ENCODE data around the gene GATAD2B.

GATAD2B gene

GRCh38 chr1:153778824-153779519, 143.8 kb downstream of the GATAD2B start:
- Histone ChIP-seq H3K4me3 (ENCODE audit: control insufficient read depth in 1 of 7, extremely low read depth in 1 of 7, insufficient read depth in 4 of 7, low read depth in 2 of 7, low read length in 6 of 7) (no peak overlapping the region), H3K27ac (ENCODE audit: insufficient read depth in 1 of 2, low read depth in 1 of 2, low read length in 2 of 2, poor library complexity in 1 of 2, severe bottlenecking in 2 of 2) (no peak overlapping the region), H3K4me1 (ENCODE audit: control extremely low read depth in 1 of 4, control insufficient read depth in 4 of 4, insufficient read depth in 4 of 4, low read length in 3 of 4) (peaks cover 5 to 36% (median 33%) of the 10 kb centered on the region in 4 experiments), H3K9me3 (ENCODE audit: control extremely low read depth in 1 of 5, control insufficient read depth in 4 of 5, insufficient read depth in 2 of 5, low read depth in 1 of 5, low read length in 4 of 5) (no peaks in the 10 kb centered on the region), H3K27me3 (replicated peaks in 2 of 5; ENCODE audit: control insufficient read depth in 4 of 5, insufficient read depth in 5 of 5, low read length in 4 of 5) (no peaks in the 10 kb centered on the region), H3K36me3 (ENCODE audit: control insufficient read depth in 4 of 4, insufficient read depth in 4 of 4, low read length in 3 of 4) (peaks cover 0 to 5% (median under 1%) of the 10 kb centered on the region in 4 experiments)
- DNase-seq, result no peak
- CTCF ChIA-PET, result interaction anchor here (0.7 to 1.1 kb wide), 2 partner anchors 93 to 207 kb away, joined by 3 read pairs; partner anchors contain the start of gene RAB13
- POLR2A ChIA-PET, result no interaction called here
- WGBS (ENCODE audit: insufficient coverage), result over 99% methylated on average over 17 of the region's 18 CpGs

GRCh38 chr1:153778051-153778823, 144.5 kb downstream of the GATAD2B start:
- Histone ChIP-seq H3K4me1 (ENCODE audit: control extremely low read depth in 1 of 4, control insufficient read depth in 4 of 4, insufficient read depth in 4 of 4, low read length in 3 of 4) (peaks cover 5 to 39% (median 36%) of the 10 kb centered on the region in 4 experiments), H3K9me3 (ENCODE audit: control extremely low read depth in 1 of 5, control insufficient read depth in 4 of 5, insufficient read depth in 2 of 5, low read depth in 1 of 5, low read length in 4 of 5) (no peaks in the 10 kb centered on the region), H3K4me3 (ENCODE audit: control insufficient read depth in 1 of 7, extremely low read depth in 1 of 7, insufficient read depth in 4 of 7, low read depth in 2 of 7, low read length in 6 of 7) (no peak overlapping the region), H3K27ac (ENCODE audit: insufficient read depth in 1 of 2, low read depth in 1 of 2, low read length in 2 of 2, poor library complexity in 1 of 2, severe bottlenecking in 2 of 2) (no peak overlapping the region), H3K36me3 (ENCODE audit: control insufficient read depth in 4 of 4, insufficient read depth in 4 of 4, low read length in 3 of 4) (peaks cover 0 to 9% (median 4%) of the 10 kb centered on the region in 4 experiments), H3K27me3 (replicated peaks in 2 of 5; ENCODE audit: control insufficient read depth in 4 of 5, insufficient read depth in 5 of 5, low read length in 4 of 5) (no peaks in the 10 kb centered on the region)
- no peak for DNase-seq
- CTCF ChIA-PET, result interaction anchor here (0.7 to 1.1 kb wide), 2 partner anchors 94 to 208 kb away, joined by 3 read pairs; partner anchors contain the start of gene RAB13
- POLR2A ChIA-PET, result no interaction called here
- 98% methylated on average over 13 of the region's 22 CpGs for WGBS (ENCODE audit: insufficient coverage)

- peaks cover under 1 to 39% (median 33%) of the 10 kb centered on the region in 4 experiments for H3K4me1 ChIP-seq (ENCODE audit: control extremely low read depth in 1 of 4, control insufficient read depth in 4 of 4, insufficient read depth in 4 of 4, low read length in 3 of 4)
- no peaks in the 10 kb centered on the region for H3K27me3 ChIP-seq (replicated peaks in 2 of 5; ENCODE audit: control insufficient read depth in 4 of 5, insufficient read depth in 5 of 5, low read length in 4 of 5)
- WGBS (ENCODE audit: insufficient coverage), result 98% methylated on average over 6 of the region's 7 CpGs
- H3K4me3 ChIP-seq (ENCODE audit: control insufficient read depth in 1 of 7, extremely low read depth in 1 of 7, insufficient read depth in 4 of 7, low read depth in 2 of 7, low read length in 6 of 7), result no peak overlapping the region
- H3K27ac ChIP-seq (ENCODE audit: insufficient read depth in 1 of 2, low read depth in 1 of 2, low read length in 2 of 2, poor library complexity in 1 of 2, severe bottlenecking in 2 of 2), result no peak overlapping the region
- DNase-seq, result no peak
- POLR2A ChIA-PET, result no interaction called here
- CTCF ChIA-PET, result no interaction called here
- no peaks in the 10 kb centered on the region for H3K9me3 ChIP-seq (ENCODE audit: control extremely low read depth in 1 of 5, control insufficient read depth in 4 of 5, insufficient read depth in 2 of 5, low read depth in 1 of 5, low read length in 4 of 5)
- H3K36me3 ChIP-seq (ENCODE audit: control insufficient read depth in 4 of 4, insufficient read depth in 4 of 4, low read length in 3 of 4), result peaks cover 0 to 14% (median 10%) of the 10 kb centered on the region in 4 experiments
Measured at GRCh38 chr1:153777648-153778047, 145.1 kb downstream of the GATAD2B start.

- no peak for DNase-seq
- H3K4me3 ChIP-seq (ENCODE audit: control insufficient read depth in 1 of 7, extremely low read depth in 1 of 7, insufficient read depth in 4 of 7, low read depth in 2 of 7, low read length in 6 of 7), result peak overlapping the region in 1 of 7 experiments; percentile 89
- peaks cover 0 to 40% (median 34%) of the 10 kb centered on the region in 4 experiments for H3K4me1 ChIP-seq (ENCODE audit: control extremely low read depth in 1 of 4, control insufficient read depth in 4 of 4, insufficient read depth in 4 of 4, low read length in 3 of 4)
- no peaks in the 10 kb centered on the region for H3K9me3 ChIP-seq (ENCODE audit: control extremely low read depth in 1 of 5, control insufficient read depth in 4 of 5, insufficient read depth in 2 of 5, low read depth in 1 of 5, low read length in 4 of 5)
- H3K27me3 ChIP-seq (replicated peaks in 2 of 5; ENCODE audit: control insufficient read depth in 4 of 5, insufficient read depth in 5 of 5, low read length in 4 of 5), result no peaks in the 10 kb centered on the region
- no peak overlapping the region for H3K27ac ChIP-seq (ENCODE audit: insufficient read depth in 1 of 2, low read depth in 1 of 2, low read length in 2 of 2, poor library complexity in 1 of 2, severe bottlenecking in 2 of 2)
- POLR2A ChIA-PET, result no interaction called here
- CTCF ChIA-PET, result no interaction called here
- WGBS (ENCODE audit: insufficient coverage), result 95% methylated on average over 8 of the region's 10 CpGs
- H3K36me3 ChIP-seq (ENCODE audit: control insufficient read depth in 4 of 4, insufficient read depth in 4 of 4, low read length in 3 of 4), result peaks cover 0 to 22% (median 17%) of the 10 kb centered on the region in 4 experiments
Measured at GRCh38 chr1:153776845-153777370, 145.9 kb downstream of the GATAD2B start.

GRCh38 chr1:153776352-153776751, 146.4 kb downstream of the GATAD2B start:
- no peak overlapping the region for H3K27ac ChIP-seq (ENCODE audit: insufficient read depth in 1 of 2, low read depth in 1 of 2, low read length in 2 of 2, poor library complexity in 1 of 2, severe bottlenecking in 2 of 2)
- H3K36me3 ChIP-seq (ENCODE audit: control insufficient read depth in 4 of 4, insufficient read depth in 4 of 4, low read length in 3 of 4), result peaks cover 0 to 27% (median 22%) of the 10 kb centered on the region in 4 experiments
- peak overlapping the region; percentile 62 to 89 (median 74) for H3K4me3 ChIP-seq (ENCODE audit: control insufficient read depth in 1 of 7, extremely low read depth in 1 of 7, insufficient read depth in 4 of 7, low read depth in 2 of 7, low read length in 6 of 7)
- 94% methylated on average over 8 of the region's 10 CpGs for WGBS (ENCODE audit: insufficient coverage)
- ChIA-PET CTCF (no interaction called here), POLR2A (no interaction called here)
- H3K9me3 ChIP-seq (ENCODE audit: control extremely low read depth in 1 of 5, control insufficient read depth in 4 of 5, insufficient read depth in 2 of 5, low read depth in 1 of 5, low read length in 4 of 5), result no peaks in the 10 kb centered on the region
- DNase-seq, result no peak
- no peaks in the 10 kb centered on the region for H3K27me3 ChIP-seq (replicated peaks in 2 of 5; ENCODE audit: control insufficient read depth in 4 of 5, insufficient read depth in 5 of 5, low read length in 4 of 5)
- peaks cover 0 to 40% (median 34%) of the 10 kb centered on the region in 4 experiments for H3K4me1 ChIP-seq (ENCODE audit: control extremely low read depth in 1 of 4, control insufficient read depth in 4 of 4, insufficient read depth in 4 of 4, low read length in 3 of 4)

- Histone ChIP-seq H3K9me3 (ENCODE audit: control extremely low read depth in 1 of 5, control insufficient read depth in 4 of 5, insufficient read depth in 2 of 5, low read depth in 1 of 5, low read length in 4 of 5) (no peaks in the 10 kb centered on the region), H3K4me1 (ENCODE audit: control extremely low read depth in 1 of 4, control insufficient read depth in 4 of 4, insufficient read depth in 4 of 4, low read length in 3 of 4) (peaks cover 0 to 40% (median 34%) of the 10 kb centered on the region in 4 experiments), H3K36me3 (ENCODE audit: control insufficient read depth in 4 of 4, insufficient read depth in 4 of 4, low read length in 3 of 4) (peaks cover 2 to 32% (median 28%) of the 10 kb centered on the region in 4 experiments), H3K4me3 (ENCODE audit: control insufficient read depth in 1 of 7, extremely low read depth in 1 of 7, insufficient read depth in 4 of 7, low read depth in 2 of 7, low read length in 6 of 7) (peak overlapping the region; percentile 62 to 89 (median 74)), H3K27ac (ENCODE audit: insufficient read depth in 1 of 2, low read depth in 1 of 2, low read length in 2 of 2, poor library complexity in 1 of 2, severe bottlenecking in 2 of 2) (no peak overlapping the region), H3K27me3 (replicated peaks in 2 of 5; ENCODE audit: control insufficient read depth in 4 of 5, insufficient read depth in 5 of 5, low read length in 4 of 5) (no peaks in the 10 kb centered on the region)
- under 1% methylated on average over 58 of the region's 83 CpGs for WGBS (ENCODE audit: insufficient coverage)
- CTCF ChIA-PET, result interaction anchor here (2.0 kb wide), 1 partner anchor 98 kb away, joined by 4 read pairs; no protein-coding TSS in a partner anchor
- peak; percentile 43 to 85 (median 74) for DNase-seq
- POLR2A ChIA-PET, result no interaction called here
Measured at GRCh38 chr1:153775458-153776327, 147.1 kb downstream of the GATAD2B start.
